A549 treated with DMSO at 1 μM for 4 hours (cell line): Measurements from ENCODE around the gene GMPPB. TPM values are rescaled to one million over a fixed set of nuclear protein-coding genes. Genes with fewer than 3 reads are reported as not detected.

Experiments used
- total RNA-seq: library from RNA; stranded (reverse); fragments of 200-300 nt; extraction: Qiagen RNA extraction; gene quantifications from 5 replicates; pipeline ENCODE4 v1.2.3, GENCODE V29; 2022; ENCODE audit warnings: low read depth

The GMPPB gene
- total RNA-seq, result 15.0 to 21.3 TPM (median 19.4 TPM) in 5 replicates

DNA sequence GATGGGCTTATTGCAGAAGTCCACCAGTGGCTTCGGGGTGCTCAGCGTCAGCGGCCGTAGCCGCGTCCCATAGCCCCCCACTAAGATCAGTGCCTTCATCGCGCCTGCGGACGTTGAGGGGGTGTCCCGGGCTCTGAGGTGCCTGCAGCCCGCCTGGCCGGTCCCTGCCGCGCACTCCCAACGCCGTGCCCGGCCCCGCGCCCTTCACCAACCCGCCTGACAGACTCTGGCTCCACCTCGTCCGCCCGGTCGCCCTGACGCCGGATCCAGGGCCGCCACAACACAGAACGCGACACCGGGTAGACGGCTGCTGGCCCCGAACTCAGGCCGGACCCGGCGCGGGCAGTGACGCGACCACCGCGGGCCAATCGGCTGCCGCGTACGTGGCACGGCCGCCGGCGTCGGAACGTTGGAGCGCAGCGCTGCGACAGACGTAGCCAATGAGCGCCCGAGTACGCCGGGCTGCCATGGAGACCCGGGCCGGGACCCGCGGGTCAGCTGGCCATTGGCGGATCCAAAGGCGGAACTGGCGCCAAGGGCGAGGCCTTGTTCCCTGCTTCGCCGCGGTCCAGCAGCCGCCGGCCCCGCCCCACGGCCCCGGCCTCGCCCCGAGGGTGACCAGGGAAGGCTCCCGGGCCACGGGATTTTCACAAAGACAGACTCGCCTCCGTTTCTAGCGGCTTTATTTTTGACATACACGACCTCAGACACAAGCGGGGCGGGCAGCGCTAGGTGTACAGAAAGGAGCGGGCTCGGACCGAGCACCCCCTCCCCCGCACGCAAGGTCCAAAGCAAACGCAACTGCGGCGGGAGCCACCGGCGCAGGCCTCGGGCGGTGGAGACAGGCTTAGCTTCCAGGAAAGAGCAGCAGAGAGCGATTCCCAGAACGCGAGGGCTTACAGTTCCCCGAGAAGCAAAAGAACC, at the start of gene GMPPB:
Gene GMPPB (minus strand): TSS at position 324 of the 924 bp plus-strand sequence. CDS start 225 bp downstream, at position 99.

GRCh38 chr3:49719214-49719884, 4.4 kb downstream of the GMPPB start, which contains the start of gene AMIGO3:
Gene AMIGO3, minus strand, starts transcription at chr3:49719684. Its CDS starts 219 bp downstream, at chr3:49719465.

DNA sequence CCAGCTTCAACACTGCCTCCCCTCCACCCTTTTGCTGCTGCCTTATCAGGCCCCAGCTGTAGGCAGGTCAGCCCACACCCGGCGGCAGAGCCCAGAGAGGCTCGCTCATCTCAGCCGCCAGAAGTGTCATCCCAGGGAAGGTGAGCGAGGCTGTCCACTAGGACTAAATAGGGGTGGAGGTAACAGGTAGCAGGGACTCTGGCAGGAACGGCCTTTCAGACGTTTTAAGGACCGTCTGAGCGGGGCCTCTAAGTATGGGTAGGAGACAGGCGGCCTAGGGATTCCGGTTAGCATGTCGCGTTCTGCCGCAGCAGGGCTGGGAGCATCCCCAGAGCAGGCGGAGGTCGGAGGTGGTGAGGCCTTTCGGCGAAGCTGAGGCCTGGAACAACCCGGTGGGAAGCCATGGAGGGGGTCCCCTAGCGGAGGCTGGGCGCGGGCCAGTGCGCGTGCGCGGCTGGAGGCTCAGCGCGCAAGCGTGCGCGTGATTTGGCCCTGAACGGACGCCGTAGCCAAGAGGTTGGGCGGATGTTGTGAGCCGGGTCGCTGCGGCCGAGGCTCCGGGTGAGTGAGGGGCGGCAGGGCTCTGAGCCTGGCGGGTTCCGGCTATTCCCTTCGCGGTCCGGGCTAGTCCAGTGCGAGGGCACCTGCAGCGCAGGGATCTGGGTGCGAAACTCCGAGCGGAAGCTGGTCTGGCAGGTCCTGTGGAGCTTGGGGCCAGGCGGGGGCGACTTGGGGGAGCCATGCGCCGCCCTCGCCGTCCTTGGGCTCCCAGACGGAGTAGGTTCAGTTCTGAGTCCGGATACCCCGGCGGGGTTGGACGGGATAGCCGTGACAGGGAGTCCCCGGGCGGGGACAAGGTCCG, 34.5 kb downstream of the GMPPB start, which contains the start of the genes MST1 and RNF123:
Gene MST1 (minus strand): TSS at position 429 of the 862 bp plus-strand sequence. CDS start 783 bp downstream, outside the sequence.
Gene RNF123 (plus strand): TSS at position 512 of the 862 bp plus-strand sequence. CDS start 1,609 bp downstream, outside the sequence.

DNA sequence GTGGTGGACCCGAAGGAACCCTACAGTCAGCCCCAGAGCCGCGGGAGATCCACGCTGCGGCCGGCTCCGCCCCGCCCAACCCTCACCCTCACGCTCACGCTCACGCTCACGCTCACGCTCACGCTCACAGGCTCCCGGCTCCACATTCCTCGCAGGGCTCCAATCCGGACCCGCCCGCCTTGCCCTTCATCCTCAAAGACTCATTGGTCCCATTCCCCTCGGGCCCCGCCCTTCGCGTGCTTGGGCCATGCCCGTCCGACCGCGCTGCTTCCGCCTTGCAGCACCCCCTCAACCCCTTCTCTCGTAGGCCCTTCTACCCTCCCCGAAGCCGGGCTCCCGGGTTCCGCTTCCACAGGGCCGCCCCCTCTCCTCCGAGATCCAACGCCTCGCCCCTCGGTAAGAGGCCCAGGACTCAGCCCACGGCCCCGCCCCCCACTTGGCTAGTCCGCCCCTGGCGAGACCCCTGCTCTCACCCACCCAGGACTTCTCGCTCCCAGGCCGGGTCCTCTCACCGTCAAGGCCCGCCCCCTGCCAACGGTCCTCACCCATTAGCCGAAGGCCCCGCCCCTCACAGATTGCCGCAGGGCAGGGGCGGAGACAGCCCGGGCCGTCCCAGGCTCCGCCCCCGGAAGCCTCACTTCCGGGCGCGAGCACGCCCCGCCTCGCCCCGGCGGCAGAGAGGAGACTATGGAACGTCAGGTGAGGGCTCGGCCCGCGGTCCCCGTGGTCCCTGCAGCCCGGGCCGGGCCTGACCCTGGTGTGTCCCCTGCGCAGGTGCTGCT, 49.8 kb downstream of the GMPPB start, which contains the start of gene APEH:
Gene APEH (plus strand): TSS at position 637 of the 782 bp plus-strand sequence. CDS start 51 bp downstream, at position 688.

Other genes with a start within 250 kb of the GMPPB start
- gene BSN, start 169.5 kb downstream of the GMPPB start, total RNA-seq, result 0.16 to 0.37 TPM (median 0.17 TPM) in 5 replicates
- gene APEH, start 49.6 kb downstream of the GMPPB start, total RNA-seq, result 60.6 to 69.3 TPM (median 65.2 TPM) in 5 replicates
- gene MST1, start 34.5 kb downstream of the GMPPB start, total RNA-seq, result 1.1 to 1.8 TPM (median 1.5 TPM) in 5 replicates
- 10.6 to 16.2 TPM (median 15.8 TPM) in 5 replicates for gene RNF123, start 34.4 kb downstream of the GMPPB start, total RNA-seq
- gene AMIGO3, start 4.3 kb downstream of the GMPPB start, total RNA-seq, result 0.48 to 0.91 TPM (median 0.61 TPM) in 5 replicates
- gene IP6K1, start 62.6 kb upstream of the GMPPB start, total RNA-seq, result 20.6 to 23.6 TPM (median 21.8 TPM) in 5 replicates
- 0.15 to 0.46 TPM (median 0.30 TPM) in 5 replicates for gene CDHR4, start 75.9 kb upstream of the GMPPB start, total RNA-seq
- 1.6 to 1.7 TPM (median 1.6 TPM) in 5 replicates for gene INKA1, start 79.3 kb upstream of the GMPPB start, total RNA-seq
- 0.45 to 0.74 TPM (median 0.48 TPM) in 5 replicates for gene UBA7, start 90.0 kb upstream of the GMPPB start, total RNA-seq
- gene TRAIP, start 132.6 kb upstream of the GMPPB start, total RNA-seq, result 11.9 to 15.0 TPM (median 13.9 TPM) in 5 replicates
- gene CAMKV, start 146.0 kb upstream of the GMPPB start, total RNA-seq, result 0.27 to 0.85 TPM (median 0.45 TPM) in 5 replicates
- gene MST1R, start 179.9 kb upstream of the GMPPB start, total RNA-seq, result 7.2 to 8.6 TPM (median 8.2 TPM) in 5 replicates
- gene MON1A, start 205.9 kb upstream of the GMPPB start, total RNA-seq, result 5.8 to 9.8 TPM (median 8.4 TPM) in 5 replicates
- 23.7 to 27.8 TPM (median 27.3 TPM) in 5 replicates for gene RBM6, start 216.2 kb upstream of the GMPPB start, total RNA-seq